Suprapubic skin (tissue), 4 donors: Measurements from ENCODE around the gene TMEM242. TPM values are rescaled to one million over a fixed set of nuclear protein-coding genes. Genes with fewer than 3 reads are reported as not detected.
A peak's percentile ranks its signal among the peaks of the same experiment; 100 is the strongest.

ENCODE experiments used
- DNase-seq, 2 donors: peaks; one replicate each; pipeline ENCODE4 v3.0.0-alpha.2; 2019; ENCODE audit warnings: low spot score in 2 of 2
- H3K27ac ChIP-seq: fragments of 200-600 bp; sonication (generic); one replicate; pipeline ENCODE4 v1.5.1; 2019
- H3K27me3 ChIP-seq: fragments of 200-600 bp; sonication (generic); one replicate; pipeline ENCODE4 v1.5.1; 2019
- H3K36me3 ChIP-seq: fragments of 200-600 bp; sonication (generic); one replicate; pipeline ENCODE4 v1.5.1; 2019
- H3K4me1 ChIP-seq: fragments of 200-600 bp; sonication (generic); one replicate; pipeline ENCODE4 v1.5.1; 2019
- H3K4me3 ChIP-seq: fragments of 200-600 bp; sonication (generic); one replicate; pipeline ENCODE4 v1.5.1; 2019; ENCODE audit warnings: mild to moderate bottlenecking
- H3K9me3 ChIP-seq: fragments of 200-600 bp; sonication (generic); one replicate; pipeline ENCODE4 v1.5.1; 2019
- CTCF ChIP-seq, 2 donors: fragments of 200-600 bp in 1 of 2; fragments of 450-650 bp in 1 of 2; sonication (generic) in 1 of 2; IDR thresholded peaks; one replicate each; pipeline ENCODE4 v1.5.1; 2016 to 2019; ENCODE audit warnings: antibody characterized with exemption in 2 of 2, mild to moderate bottlenecking in 1 of 2, moderate library complexity in 1 of 2
- EP300 ChIP-seq: sonication (generic); formaldehyde crosslinking; IDR thresholded peaks from one replicate; pipeline ENCODE4 v1.6.1; 2017; ENCODE audit warnings: antibody characterized with exemption
- POLR2A ChIP-seq, 2 donors: fragments of 450-650 bp; IDR thresholded peaks; one replicate each; pipeline ENCODE4 v1.6.1; 2017; ENCODE audit warnings: antibody characterized with exemption in 2 of 2, mild to moderate bottlenecking in 2 of 2, moderate library complexity in 2 of 2
- POLR2AphosphoS5 ChIP-seq, 3 donors: sonication (generic); formaldehyde crosslinking; IDR thresholded peaks; one replicate each; pipeline ENCODE4 v1.6.1; 2017; ENCODE audit warnings: antibody characterized with exemption in 3 of 3
- WGBS: methylation state at CpG from one replicate; pipeline ENCODE4 v1.1.5; 2018; 5-methylcytosine and 5-hydroxymethylcytosine counted together
- total RNA-seq, 4 donors: library from RNA; depleted of rRNA; stranded (reverse); fragments of >200 nt; gene quantifications; one replicate each; pipeline ENCODE4 v1.1.0, GENCODE V29; 2016

The TMEM242 gene
- total RNA-seq, 4 donors from 2014 or later: 3.9 to 5.7 (median 4.6) TPM

GRCh38 chr6:157260735-157261410 is 62.4 kb downstream of the TMEM242 start:
- DNase-seq: peak in 1 of 2 donors; percentile 36
- Histone ChIP-seq H3K9me3 (no peaks in the 10 kb centered on the region), H3K27ac (no peak overlapping the region), H3K4me3 (no peak overlapping the region), H3K36me3 (no peaks in the 10 kb centered on the region), H3K27me3 (no peaks in the 10 kb centered on the region), H3K4me1 (peaks cover 26% of the 10 kb centered on the region)
- no peak for TF ChIP-seq EP300
- TF ChIP-seq POLR2AphosphoS5 (IDR thresholded peaks at IDR 0.05): no peak
- WGBS: 60% methylated on average over 12 of the region's 16 CpGs

GRCh38 chr6:157259443-157259842 is 63.9 kb downstream of the TMEM242 start:
- WGBS: 98% methylated on average over 9 of the region's 9 CpGs

GRCh38 chr6:157258878-157259277 is 64.4 kb downstream of the TMEM242 start:
- 84% methylated on average over 11 of the region's 11 CpGs for WGBS
- Histone ChIP-seq H3K27me3 (no peaks in the 10 kb centered on the region), H3K36me3 (no peaks in the 10 kb centered on the region), H3K27ac (no peak overlapping the region), H3K9me3 (no peaks in the 10 kb centered on the region), H3K4me1 (peaks cover 26% of the 10 kb centered on the region), H3K4me3 (no peak overlapping the region)
- TF ChIP-seq POLR2AphosphoS5 (IDR thresholded peaks at IDR 0.05): no peak
- no peak for TF ChIP-seq EP300
- TF ChIP-seq CTCF (IDR thresholded peaks at IDR 0.05): no peak
- no peak for TF ChIP-seq POLR2A (IDR thresholded peaks at IDR 0.05)
- no peak for DNase-seq

More at GRCh38 chr6:157259443-157259842, 63.9 kb downstream of the TMEM242 start:
- H3K36me3 ChIP-seq: no peaks in the 10 kb centered on the region
- TF ChIP-seq EP300: no peak
- no peak overlapping the region for H3K4me3 ChIP-seq
- H3K4me1 ChIP-seq: peaks cover 26% of the 10 kb centered on the region
- H3K27me3 ChIP-seq: no peaks in the 10 kb centered on the region
- H3K27ac ChIP-seq: no peak overlapping the region
- H3K9me3 ChIP-seq: no peaks in the 10 kb centered on the region
- no peak for DNase-seq

GRCh38 chr6:157255079-157255478 is 68.2 kb downstream of the TMEM242 start:
- no peak overlapping the region for H3K4me3 ChIP-seq
- no peaks in the 10 kb centered on the region for H3K36me3 ChIP-seq
- WGBS: 87% methylated on average over 2 of the region's 3 CpGs
- peaks cover 11% of the 10 kb centered on the region for H3K4me1 ChIP-seq
- DNase-seq: peak in 1 of 2 donors; percentile 55
- no peaks in the 10 kb centered on the region for H3K9me3 ChIP-seq
- H3K27me3 ChIP-seq: no peaks in the 10 kb centered on the region
- H3K27ac ChIP-seq: no peak overlapping the region
- no peak for TF ChIP-seq CTCF (IDR thresholded peaks at IDR 0.05)
- no peak for TF ChIP-seq POLR2A (IDR thresholded peaks at IDR 0.05)
- TF ChIP-seq POLR2AphosphoS5 (IDR thresholded peaks at IDR 0.05): no peak
- no peak for TF ChIP-seq EP300

GRCh38 chr6:157254538-157254937 is 68.8 kb downstream of the TMEM242 start:
- Histone ChIP-seq H3K4me1 (peaks cover 6% of the 10 kb centered on the region), H3K27ac (no peak overlapping the region), H3K27me3 (no peaks in the 10 kb centered on the region), H3K9me3 (no peaks in the 10 kb centered on the region), H3K36me3 (no peaks in the 10 kb centered on the region), H3K4me3 (no peak overlapping the region)
- no peak for DNase-seq
- 85% methylated on average over 3 of the region's 3 CpGs for WGBS
- TF ChIP-seq CTCF (IDR thresholded peaks at IDR 0.05): no peak
- no peak for TF ChIP-seq EP300
- no peak for TF ChIP-seq POLR2AphosphoS5 (IDR thresholded peaks at IDR 0.05)
- TF ChIP-seq POLR2A (IDR thresholded peaks at IDR 0.05): no peak

- H3K36me3 ChIP-seq: no peaks in the 10 kb centered on the region
- no peak overlapping the region for H3K4me3 ChIP-seq
- 72% methylated on average over 7 of the region's 7 CpGs for WGBS
- H3K9me3 ChIP-seq: no peaks in the 10 kb centered on the region
- H3K27ac ChIP-seq: no peak overlapping the region
- H3K4me1 ChIP-seq: peaks cover 4% of the 10 kb centered on the region
- TF ChIP-seq POLR2AphosphoS5 (IDR thresholded peaks at IDR 0.05) (no peak), EP300 (no peak), CTCF (IDR thresholded peaks at IDR 0.05) (no peak), POLR2A (IDR thresholded peaks at IDR 0.05) (no peak)
- DNase-seq: no peak
- no peaks in the 10 kb centered on the region for H3K27me3 ChIP-seq
Observed at GRCh38 chr6:157253699-157254098, 69.6 kb downstream of the TMEM242 start.
